HG02642 (cell line): Measurements from ENCODE around the gene GFAP.
"Not testable (repeated sequence)": the region's sequence is repeated elsewhere in the genome, so short reads cannot be mapped to it uniquely, and the experiment has no call there.

Source experiments
- ATAC-seq: cut with Tn5 transposase; IDR thresholded peaks from one replicate; pipeline ENCODE4 v1.9.1; 2021; ENCODE audit warnings: mild to moderate bottlenecking; ENCODE audit not compliant: unreplicated experiment, poor library complexity

GFAP gene

DNA sequence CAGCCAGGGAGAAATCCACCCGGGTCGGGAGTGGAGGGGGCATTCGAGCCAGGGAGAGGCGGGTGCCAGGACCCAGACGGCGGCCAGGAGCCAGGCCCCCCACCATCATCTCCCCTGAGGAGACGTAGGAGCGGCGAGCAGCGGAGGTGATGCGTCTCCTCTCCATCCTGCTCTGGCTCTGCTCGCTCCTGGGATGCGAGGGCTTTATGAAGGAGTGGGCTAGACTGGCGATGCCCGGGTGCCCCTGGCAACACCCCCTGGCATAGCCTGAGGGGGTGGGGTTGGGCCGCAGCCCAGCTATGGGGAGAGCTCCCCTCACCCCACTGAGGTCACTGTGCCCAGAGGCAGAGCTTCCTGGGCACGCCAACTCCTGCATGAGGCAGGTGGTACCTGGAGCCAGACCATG is at the start of gene GFAP:
Gene GFAP, minus strand, starts transcription at position 180 of the 406 bp plus-strand sequence. Its CDS starts 14 bp downstream, at position 166.
- no peak for ATAC-seq

DNA sequence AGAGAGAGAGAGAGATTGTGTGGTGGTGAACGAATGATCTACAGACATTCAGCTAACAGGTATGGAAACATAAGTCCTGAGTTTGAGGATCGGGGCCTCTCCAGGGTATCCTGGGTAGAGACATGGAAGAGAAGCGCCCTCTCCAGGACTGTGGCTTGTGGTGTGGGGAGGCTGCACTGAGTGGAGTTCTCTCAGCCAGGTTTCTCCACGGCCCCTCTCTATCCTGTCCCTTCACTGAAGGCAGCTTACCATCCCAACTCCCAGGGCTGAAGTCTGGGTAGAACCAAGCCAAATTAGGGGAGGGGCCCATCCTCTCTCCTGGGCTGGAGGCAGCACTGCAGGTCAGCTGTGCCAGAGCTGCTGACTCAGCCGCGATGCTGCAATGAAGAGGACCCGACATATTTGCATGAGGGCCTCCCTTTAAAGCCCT is 46.6 kb upstream of the GFAP start:
- no peak for ATAC-seq

DNA sequence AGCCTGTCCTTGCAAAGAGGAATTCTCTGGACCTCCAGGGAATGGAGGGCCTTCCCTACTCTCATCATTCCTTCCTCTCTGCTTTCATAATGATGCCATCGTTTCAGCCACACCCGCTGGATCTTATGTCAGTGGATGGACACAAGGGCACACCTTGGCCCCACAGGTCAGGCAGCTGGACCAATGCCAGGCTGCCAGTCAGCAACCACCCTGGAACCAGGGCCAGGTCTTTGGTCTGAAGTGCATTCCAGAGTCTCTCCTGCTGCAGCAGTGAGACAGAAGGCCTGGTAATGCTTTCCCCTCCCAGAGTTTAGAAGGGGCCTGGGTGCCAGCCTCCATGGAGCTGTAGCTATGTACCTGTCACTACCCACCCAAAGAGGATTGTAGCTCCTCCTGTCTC is 45.4 kb upstream of the GFAP start:
- ATAC-seq, result no peak

DNA sequence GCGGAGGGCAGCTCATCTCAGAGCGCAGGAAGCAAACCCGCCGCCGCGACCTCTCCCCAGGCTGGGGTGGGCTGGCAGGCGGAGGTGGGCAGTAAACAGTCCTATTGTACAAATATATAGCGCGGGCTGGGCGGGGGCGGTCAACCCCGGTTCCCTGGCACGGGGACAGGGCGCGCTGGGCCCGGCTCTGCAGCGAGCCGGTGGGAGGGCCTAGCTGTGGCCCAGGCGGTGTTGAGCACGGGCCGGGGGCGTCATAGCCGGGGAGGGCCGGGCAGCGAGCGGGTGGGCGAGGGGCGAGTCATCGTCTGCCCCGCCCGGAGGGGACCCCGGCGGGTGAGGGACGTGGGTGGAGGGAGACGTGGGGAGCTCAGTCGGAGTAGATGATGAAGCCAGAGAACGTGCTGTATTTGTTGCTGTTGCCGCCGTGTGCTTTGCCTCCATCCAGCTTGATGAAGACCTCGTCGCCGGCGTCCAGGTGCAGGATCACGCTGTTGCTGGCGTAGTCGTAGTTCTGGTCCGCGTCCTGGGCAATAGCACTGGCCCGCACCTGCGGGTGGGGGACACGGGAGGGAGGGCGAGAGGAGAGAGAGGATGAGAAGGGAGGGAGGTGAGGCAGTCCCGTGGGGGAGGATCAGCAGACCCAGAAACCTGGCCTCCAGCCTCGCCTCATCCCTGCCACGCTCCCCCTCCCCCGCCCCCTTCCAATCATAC is 44.7 kb upstream of the GFAP start:
- ATAC-seq, result no peak

DNA sequence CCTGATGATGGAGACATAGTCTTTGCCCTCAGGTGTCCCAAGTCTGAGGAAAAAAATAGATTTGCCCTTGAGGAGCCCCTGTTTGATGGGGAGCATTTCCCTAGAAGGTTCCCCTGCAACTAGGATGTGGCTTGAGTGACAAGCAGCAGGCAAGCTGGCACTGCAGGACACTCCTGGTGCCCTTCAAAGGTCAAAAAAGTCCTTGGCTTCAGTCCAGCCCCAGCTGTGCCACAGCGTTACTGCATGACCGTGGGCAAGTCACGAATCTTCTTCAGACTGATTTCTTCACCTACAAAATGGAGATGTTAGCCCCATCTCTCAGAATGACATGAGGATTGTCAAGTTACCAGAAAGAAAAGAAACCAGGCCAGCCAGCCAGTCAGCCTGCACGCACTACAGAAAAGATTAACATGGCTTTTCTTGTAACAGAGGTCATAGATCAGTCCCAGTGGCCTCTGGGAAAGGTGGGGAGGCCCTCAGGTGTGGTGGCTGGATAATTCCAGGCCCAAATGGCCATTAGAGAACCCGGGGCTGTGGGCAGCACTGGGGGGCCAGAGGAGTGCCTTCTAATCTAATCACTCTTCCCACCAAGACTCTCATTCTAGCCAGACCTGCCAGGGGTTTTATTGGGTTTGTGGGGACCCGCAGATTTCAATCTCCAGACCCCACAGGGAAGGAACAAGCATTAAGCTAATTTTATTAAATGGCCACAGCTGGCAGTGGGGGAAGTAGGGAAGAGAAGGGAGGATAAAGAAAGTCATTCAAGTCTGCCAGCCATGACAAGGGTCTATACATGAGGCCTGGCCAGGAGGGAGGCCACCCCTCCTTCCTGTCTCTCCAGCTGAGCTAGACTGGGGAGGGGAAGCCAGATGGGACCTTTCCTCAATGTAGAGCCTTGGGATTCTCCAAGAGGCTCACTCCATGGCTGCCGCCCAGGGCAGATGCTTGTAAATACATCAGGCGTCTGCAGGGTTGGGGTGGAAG is 42.0 kb upstream of the GFAP start:
- ATAC-seq, result no peak

DNA sequence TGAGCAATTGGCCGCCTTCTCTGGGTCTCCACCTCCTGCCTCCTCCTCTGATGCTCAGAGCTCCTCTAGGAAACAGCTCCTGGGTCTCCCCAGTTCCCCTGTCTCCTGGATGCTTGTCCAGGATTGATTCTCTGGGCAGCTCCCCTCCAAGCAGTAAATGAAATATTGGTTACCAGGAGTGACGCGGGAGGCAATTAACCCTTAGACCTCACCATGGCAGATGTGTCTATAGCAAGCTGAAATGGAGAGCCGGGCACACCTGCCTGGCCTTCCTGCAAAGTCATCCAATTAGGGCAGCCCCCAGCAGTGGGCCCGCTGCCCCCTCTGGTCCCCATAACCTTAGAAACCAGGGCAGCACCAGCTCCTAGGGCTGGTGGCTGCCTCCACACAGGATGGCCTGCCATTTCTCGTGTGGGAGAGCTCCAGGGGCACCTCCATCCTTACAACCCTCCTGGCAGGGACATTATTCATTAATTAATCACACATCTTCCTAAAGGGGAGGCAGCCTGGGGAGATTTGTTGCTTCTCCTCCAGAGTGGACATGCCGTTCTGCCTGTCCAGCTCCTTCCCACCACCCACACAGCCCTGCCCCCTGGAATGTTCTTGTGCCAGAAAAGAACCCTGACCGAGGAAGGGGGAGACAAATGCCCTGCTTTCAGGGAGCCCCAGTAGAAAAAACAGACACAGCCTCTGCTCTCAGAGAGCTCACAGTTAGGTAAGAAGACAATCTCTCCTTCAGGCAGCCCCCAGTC is 40.5 kb upstream of the GFAP start:
- ATAC-seq, result no peak

DNA sequence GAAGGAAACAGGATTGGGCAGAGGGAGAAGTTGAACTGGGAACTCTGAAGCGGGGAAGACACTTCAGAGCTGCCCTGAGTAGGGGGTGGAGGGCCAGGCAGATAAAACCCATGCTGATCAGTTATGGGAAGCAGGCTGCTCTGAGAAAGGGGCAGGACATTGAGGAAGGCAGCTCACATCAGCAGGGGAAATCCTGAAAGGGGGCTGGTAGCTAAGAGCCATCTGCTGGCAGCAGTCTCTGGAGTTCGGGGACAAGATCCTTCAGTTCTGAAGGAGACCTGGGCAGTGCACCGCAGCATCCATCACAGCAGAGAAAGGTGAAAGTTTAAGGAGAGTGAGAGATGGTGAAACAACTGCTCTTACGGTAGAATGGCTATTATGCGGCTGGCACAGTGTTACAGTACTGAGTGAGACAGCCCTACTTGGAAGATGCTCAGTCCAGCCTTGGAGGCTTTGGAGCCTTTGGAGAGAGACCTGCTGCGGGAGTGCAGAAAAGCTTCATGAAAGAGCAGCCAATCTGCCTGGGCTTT is 37.7 kb upstream of the GFAP start:
- ATAC-seq, result no peak

DNA sequence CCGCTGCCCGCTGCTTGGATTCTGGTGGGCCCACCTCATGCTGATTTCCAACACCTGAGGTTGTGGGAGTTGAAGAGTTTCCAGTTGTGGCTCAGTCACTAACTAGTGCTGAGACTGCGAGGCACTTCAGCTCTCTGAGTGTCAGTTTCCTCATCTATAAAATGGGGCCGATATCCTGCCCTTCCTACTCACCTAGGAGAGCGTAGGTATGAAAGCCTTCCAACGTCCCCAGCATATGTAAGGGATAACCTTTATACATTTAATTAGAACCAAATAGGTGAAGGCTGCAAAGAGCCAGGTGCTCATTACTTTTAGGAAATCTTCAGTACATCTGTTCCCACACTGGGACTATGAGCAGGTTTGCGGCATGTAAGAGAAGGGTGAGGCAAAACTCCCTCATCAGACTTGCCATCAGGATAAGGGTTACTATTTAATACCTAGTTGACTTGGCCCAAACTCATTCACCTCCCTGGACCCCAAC is 33.1 kb upstream of the GFAP start:
- no peak for ATAC-seq

DNA sequence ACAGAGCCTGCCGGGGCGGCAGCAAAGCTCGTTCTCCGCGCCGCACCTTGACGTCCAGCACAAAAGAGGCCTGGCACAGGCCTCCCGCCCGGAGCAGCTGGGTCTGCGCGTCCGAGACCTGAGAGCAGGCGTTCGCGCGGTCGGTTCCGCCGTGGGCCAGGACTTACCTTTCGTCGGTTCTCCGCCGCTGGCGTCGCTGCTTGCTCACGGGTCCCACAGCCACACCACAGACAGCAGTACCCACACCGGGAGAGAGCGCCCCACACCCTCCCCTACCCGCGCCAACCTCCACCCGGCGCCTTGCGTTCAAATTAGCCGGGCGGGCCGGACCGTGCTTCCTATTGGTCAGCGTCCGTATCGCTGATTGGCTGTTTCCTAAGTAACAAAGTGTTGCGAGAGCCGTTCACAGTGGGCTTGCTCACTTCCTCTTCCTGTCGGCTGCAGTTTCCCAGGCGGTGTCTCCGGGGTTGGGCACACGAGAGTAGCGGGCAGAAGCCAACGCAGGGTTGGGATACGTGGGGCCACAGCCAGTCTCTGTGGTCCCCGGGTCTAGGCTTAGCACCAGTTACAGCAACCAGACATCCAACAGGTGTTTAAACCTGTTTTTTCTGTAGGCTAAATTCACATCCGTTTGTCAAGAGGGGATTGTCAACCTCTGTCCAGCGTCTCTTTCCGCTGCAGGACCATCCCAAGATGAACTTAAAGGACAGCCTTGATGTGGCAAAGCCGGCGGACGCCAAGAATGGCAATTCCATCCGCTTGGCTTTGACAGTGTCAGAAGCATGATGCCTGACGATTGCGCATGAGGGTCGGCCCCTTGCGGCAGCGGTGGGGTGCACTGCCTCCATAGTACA is 32.4 kb upstream of the GFAP start, which contains the start of gene KIF18B:
Gene KIF18B, minus strand, starts transcription at position 313 of the 854 bp plus-strand sequence. CDS start 11,429 bp downstream, outside the sequence.
- peak; percentile 91 for ATAC-seq

DNA sequence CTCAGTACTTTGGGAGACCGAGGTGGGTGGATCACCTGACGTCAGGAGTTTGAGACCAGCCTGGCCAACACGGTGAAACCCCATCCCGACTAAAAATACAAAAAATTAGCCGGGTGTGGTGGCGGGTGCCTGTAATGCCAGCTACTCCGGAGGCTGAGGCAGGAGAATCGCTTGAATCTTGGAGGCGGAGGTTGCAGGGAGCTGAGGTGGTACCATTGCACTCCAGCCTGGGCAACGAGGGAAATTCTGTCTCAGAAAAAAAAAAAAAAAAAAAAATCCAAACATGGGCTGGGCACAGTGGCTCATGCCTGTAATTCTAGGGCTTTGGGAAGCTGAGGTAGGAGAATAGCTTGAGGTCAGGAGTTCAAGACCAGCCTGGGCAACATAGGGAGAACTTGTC is 30.4 kb upstream of the GFAP start:
- ATAC-seq, result not testable (repeated sequence)

DNA sequence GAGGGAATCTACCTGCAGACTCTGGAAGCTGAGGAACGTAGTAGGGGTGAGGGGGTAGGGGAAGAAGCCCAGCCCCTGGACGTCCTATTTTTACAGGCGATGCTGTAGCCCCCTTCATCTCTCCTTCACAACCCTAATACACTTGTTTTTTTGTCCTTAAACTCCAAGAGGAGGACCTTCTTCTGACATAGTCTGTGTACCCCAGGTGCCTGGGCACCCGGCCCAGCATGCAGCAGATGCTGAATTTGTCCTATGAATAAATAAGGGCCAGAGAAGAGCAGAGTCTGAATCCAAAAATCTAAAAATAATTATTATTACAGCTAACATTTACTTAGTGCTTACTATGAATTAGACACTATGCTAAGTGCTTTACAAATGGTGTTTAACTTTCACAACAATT is 27.2 kb upstream of the GFAP start:
- ATAC-seq, result no peak

DNA sequence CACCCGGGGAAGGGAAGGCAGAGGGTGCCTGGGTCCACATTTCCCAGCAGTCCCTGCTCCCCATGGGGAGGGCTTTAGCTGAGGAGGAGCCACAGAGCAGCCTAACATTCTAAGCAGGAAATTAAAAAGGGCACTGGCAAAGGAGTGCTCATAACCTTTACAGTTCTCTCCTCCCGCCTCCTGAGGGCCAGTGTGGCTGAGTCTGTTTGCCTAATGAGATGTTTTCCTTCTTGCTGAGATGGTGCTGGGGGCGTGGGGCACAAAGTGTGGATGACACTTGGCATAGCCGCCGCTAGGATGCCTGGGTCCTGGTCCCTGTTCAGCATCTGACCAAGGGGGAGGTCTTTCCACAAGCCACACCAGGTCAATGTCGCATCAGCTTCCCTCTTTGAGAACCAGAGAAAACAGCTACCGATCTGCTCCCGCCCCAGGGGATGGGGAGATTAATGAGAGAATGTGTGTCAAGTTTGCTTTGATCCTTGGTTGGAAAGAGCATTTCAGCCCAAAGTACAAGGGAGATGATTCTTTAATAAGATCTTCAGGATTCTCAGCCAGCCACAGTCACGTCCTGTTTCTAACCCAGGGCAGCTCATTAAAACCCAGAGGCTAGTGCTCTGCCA is 26.5 kb upstream of the GFAP start:
- ATAC-seq, result no peak

DNA sequence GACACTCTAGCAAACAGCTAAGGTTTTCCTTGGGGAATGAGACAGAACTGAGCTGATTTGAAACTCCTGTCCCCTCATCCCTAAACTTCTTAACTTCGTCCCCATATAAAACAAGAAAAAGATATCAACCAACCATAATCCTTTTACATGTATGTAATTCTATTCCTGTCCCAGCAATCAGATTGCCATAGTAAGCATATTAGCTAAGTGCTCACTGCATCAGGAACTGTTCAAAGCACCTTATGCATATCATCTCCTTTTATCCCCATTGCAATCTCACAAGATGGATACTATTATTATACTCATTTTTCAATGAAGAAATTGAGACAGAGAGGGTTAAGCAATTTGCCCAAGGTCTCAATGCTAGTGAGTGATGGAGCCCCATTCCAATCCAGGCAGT is 25.5 kb upstream of the GFAP start:
- no peak for ATAC-seq

DNA sequence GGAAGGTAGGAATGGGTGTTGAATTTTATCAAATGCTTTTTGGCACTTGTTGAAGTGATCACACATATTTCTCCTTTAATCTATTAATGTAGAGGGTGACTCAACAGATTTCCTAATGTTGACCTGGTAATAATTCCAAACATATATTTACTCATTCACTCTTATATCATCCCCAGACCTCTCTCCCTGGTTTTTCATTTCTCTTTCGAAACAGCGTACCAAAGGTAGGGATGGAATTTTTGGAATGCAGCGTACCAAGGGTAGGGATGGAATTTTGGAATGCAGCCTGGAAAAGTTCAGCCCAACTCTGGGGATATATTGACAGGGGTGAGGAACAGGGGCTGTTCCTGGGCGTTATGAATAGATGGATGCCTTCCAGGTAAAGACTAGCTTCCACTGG is 25.0 kb upstream of the GFAP start:
- no peak for ATAC-seq

DNA sequence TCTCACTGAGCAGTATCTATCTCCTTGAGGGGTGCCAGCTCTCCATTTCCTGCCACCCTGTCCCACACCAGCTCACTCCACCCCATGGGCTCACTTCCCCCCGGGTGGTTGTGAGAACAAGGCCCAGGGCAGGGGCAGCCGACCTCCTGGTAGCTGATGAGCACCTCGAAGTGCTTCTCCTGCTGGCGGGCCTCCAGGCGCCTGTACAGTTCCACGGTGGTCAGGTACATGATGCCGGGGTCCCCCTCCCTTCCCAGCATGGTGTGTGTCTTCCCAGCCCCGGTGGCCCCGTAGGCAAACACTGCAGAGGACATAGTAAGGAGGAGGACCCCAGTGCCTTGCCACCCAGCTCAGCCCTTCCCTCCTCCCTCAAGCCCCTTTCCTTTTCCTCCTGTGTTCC is 19.8 kb upstream of the GFAP start:
- no peak for ATAC-seq

DNA sequence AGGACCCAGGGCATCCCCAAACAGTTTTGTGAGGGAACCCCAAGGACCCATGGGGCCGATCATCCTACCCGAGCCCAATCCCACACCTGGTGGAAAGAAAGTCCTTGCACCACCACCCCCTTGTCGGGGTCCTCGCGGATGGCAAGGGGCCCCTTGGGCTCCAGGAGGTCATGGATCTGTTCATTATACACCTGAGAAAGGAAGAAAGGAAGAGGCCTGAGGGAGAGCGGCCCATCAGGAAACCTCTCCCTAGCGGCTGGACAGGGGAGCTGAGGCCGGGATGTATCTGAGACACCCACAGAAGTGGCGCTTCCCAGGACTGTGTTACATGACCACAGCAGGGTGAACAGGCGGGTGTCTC is 19.4 kb upstream of the GFAP start:
- ATAC-seq, result no peak

DNA sequence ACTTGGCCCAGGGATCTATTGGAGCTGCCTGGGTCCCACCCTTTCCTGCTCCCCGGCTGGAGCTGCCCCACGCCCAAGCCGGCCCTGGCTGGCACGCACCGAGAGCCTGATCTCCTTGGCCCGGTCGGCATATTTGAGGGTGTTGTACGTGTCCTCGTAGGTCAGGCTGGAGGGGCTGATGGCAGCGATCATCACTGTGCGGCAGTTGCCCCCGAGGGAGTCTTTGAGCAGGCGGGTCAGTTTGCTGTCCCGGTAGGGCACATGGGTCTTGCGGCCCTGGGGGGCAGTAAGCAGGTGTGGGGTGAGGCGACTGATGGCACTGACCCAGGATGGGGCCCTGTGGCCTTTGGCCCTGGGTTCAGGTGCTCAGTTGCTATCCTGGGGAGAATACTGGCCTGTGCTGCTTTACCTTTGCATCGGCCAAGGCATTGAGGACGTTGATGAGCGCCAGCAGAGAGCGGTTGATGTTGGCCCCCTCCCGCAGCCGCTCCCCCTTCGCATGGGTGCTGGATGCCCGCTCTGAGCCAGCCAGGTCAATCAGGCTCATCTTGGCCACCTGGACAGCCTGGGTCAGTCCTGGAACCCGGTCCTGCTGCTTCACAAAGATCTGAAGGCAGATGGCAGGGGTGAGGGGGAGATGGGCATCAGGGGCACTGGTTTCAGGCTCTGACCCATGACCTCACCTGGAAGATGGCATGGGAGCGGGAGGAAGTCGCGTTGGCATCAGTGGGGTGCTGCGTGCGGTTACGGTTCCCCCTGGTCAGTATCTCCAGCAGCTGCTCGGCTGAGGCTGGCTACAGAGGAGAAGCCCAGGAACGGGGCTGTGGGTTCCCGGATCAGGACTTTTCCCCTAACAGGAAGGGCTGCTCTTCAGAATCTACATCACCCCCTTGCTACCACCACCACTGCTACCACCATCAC is 18.8 kb upstream of the GFAP start:
- no peak for ATAC-seq

DNA sequence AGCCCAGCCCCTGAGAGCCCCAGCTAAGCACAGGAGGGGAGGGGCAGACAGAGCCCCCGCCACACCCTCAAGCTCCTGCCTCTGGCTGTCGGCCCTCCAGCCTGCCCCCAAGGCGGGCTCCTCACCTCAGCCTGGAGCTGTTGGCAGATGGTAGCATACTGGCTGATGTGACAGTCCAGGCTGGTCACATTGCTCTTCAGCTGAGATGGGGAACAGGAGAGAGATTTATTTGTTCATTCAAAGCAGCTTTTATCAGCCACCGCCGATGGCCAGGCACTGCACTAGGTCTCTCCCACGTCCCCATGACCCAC is 17.4 kb upstream of the GFAP start:
- no peak for ATAC-seq
